Ascending aorta (tissue), 2 donors: ENCODE data around the gene GTSE1. TPM values are rescaled to one million over a fixed set of nuclear protein-coding genes. Genes with fewer than 3 reads are reported as not detected.

Source experiments
- DNase-seq, 2 donors: peaks; one replicate each; pipeline ENCODE4 v3.0.0-alpha.2; 2019; ENCODE audit warnings: low spot score in 2 of 2
- H3K27ac ChIP-seq, 2 donors: fragments of 200-600 bp; sonication (generic); one replicate each; pipeline ENCODE4 v1.5.1; 2016 to 2017; ENCODE audit warnings: mild to moderate bottlenecking in 1 of 2
- H3K27me3 ChIP-seq: fragments of 200-600 bp; sonication (generic); one replicate; pipeline ENCODE4 v1.5.1; 2017
- H3K36me3 ChIP-seq, 2 donors: fragments of 200-600 bp; sonication (generic); one replicate each; pipeline ENCODE4 v1.5.1; 2016
- H3K4me1 ChIP-seq, 2 donors: fragments of 200-600 bp; sonication (generic); one replicate each; pipeline ENCODE4 v1.5.1; 2016 to 2017; ENCODE audit warnings: mild to moderate bottlenecking in 1 of 2
- H3K4me3 ChIP-seq, 2 donors: fragments of 200-600 bp; sonication (generic); one replicate each; pipeline ENCODE4 v1.5.1; 2016 to 2017; ENCODE audit warnings: mild to moderate bottlenecking in 1 of 2
- H3K9me3 ChIP-seq, 2 donors: fragments of 200-600 bp; sonication (generic); one replicate each; pipeline ENCODE4 v1.5.1; 2016
- CTCF ChIP-seq, 3 experiments: fragments of 200-600 bp in 2 of 3; fragments of 450-650 bp in 1 of 3; sonication (generic) in 2 of 3; IDR thresholded peaks; one replicate each; pipeline ENCODE4 v1.5.1; 2016 to 2019; ENCODE audit warnings: antibody characterized with exemption in 3 of 3, mild to moderate bottlenecking in 1 of 3, moderate library complexity in 1 of 3
- intact Hi-C: fragments of 100-400 bp; cut with DNase I; formaldehyde crosslinking; loops from one replicate; pipeline ENCODE4 v1.15.1; 2023
- total RNA-seq: library from RNA; depleted of rRNA; stranded (reverse); fragments of >200 nt; gene quantifications from one replicate; pipeline ENCODE4 v1.1.0, GENCODE V29; 2016

Gene GTSE1
- total RNA-seq, 1 donor from 2014 or later, result not detected

DNA sequence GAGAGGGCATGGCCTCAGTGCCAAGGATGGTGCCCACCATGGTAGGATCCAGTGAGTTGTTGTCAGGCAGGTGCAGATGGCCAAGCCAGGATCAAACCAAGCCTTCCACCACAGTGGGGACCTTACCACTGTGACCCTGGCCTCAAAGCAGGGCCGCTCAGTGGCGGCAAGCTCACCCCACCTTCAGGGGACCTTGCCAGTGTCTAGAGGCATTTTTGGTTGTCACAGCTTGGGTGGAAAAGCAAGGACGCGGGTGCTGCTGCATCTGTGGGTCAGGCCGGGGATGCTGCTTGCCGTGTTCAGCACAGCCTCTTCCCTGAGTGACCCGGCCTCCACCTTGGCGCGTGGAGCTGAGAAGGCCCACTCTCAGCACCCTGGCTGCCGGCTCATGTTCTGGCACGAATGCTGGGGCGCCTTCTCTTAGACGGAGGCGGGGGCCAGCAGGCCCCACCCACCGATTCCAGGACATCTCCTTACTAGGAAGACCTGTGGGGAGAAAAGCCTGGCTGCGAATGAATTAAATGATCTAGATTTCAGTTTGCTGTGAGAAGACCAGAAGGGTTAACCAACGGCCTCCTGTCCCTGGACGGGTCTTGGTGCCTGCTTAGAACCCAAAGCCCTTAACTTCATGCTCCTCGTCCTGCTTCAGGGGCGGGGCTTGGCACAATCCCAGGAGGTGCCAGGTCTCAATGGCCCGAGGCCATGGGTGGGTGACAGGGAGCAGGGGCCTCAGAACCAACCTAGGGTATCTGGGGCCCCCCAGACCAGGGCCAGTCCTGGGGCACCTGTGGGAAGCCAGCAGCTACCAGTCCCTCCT lies 57.7 kb downstream of the GTSE1 start:
- no peak for DNase-seq
- Histone ChIP-seq H3K4me1 (no peaks in the 10 kb centered on the region), H3K27ac (no peak overlapping the region), H3K9me3 (peaks cover 0 to 4% of the 10 kb centered on the region in 2 donors), H3K36me3 (peaks cover 67 to 75% of the 10 kb centered on the region in 2 donors), H3K27me3 (no peaks in the 10 kb centered on the region), H3K4me3 (no peak overlapping the region)
- no peak for TF ChIP-seq CTCF (IDR thresholded peaks at IDR 0.05)
- intact Hi-C loops, result no loop called here

- intact Hi-C loops, result loop anchor here (1.0 kb wide), 1 partner anchor 187 kb away; no protein-coding TSS in a partner anchor
- H3K27me3 ChIP-seq, result no peaks in the 10 kb centered on the region
- no peak for TF ChIP-seq CTCF (IDR thresholded peaks at IDR 0.05)
Measured at GRCh38 chr22:46354993-46355305, 58.3 kb downstream of the GTSE1 start.

DNA sequence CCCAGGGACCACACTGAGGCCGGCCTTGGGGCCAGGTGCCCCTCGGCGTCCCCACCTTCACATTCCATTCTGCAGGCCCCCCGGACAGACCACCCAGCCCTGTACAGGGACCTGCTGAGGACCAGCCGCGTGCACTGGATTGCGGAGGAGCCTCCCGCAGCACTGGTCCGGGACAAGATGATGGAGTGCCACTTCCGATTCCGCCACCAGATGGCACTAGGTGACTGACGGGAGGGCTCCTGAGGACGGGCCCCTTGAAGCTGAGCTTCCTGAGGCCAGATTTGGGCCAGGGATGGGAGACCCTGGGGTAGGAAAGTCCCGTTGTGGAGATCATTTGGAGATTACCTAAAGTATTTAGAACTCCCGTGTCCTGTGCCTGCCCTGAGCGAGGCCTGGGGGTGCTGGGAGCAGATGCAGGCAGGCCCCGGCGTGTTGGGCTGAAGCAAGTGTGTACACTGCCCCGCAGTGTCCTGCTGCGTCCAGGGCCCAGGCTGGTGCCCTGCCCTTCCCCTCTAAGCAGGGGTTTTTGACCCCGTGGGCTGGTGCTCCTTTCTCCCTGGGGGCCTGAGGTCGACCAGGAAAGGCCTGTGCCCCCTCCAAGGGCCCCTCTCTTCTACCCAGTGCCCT lies 58.8 kb downstream of the GTSE1 start:
- Histone ChIP-seq H3K4me1 (no peaks in the 10 kb centered on the region), H3K9me3 (peaks cover 0 to 4% of the 10 kb centered on the region in 2 donors), H3K27ac (no peak overlapping the region), H3K27me3 (no peaks in the 10 kb centered on the region), H3K36me3 (peaks cover 56 to 65% of the 10 kb centered on the region in 2 donors), H3K4me3 (no peak overlapping the region)
- intact Hi-C loops, result loop anchor here (1.0 kb wide), 1 partner anchor 187 kb away; no protein-coding TSS in a partner anchor
- DNase-seq, result no peak
- TF ChIP-seq CTCF (IDR thresholded peaks at IDR 0.05), result peak; percentile 22 to 68 (median 46)

More at GRCh38 chr22:46354993-46355305, 58.3 kb downstream of the GTSE1 start:
- peaks cover 0 to 4% of the 10 kb centered on the region in 2 donors for H3K9me3 ChIP-seq
- H3K4me1 ChIP-seq, result no peaks in the 10 kb centered on the region
- peaks cover 61 to 70% of the 10 kb centered on the region in 2 donors for H3K36me3 ChIP-seq
- no peak overlapping the region for H3K27ac ChIP-seq
- DNase-seq, result no peak
- no peak overlapping the region for H3K4me3 ChIP-seq

DNA sequence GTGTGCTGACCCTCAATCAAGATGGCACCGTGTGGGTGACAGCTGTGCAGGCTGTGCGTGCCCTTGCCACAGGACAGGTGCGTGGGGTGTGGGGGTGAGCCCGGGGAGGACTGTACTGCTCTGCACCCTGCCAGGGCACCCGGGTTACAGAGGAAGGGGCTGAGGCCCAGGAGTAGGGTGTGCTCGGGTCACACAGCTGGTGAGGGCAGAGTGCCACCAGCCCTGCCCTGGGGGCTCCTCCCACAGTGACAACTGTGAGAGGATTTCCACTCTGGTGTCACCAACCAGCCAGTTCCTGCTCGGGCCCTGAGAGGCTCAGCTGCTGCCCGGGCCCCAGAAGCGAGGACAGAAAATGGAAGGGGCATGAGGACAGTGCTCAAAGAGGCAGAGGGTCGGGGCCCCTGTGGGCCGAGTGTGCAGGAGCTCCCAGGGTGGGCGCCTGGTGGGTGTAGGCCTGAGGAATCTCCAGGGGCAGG lies 59.4 kb downstream of the GTSE1 start:
- no peak for DNase-seq
- H3K27ac ChIP-seq, result no peak overlapping the region
- no peak overlapping the region for H3K4me3 ChIP-seq
- no peaks in the 10 kb centered on the region for H3K27me3 ChIP-seq
- H3K36me3 ChIP-seq, result peaks cover 50 to 59% of the 10 kb centered on the region in 2 donors
- intact Hi-C loops, result loop anchor here (1.0 kb wide), 1 partner anchor 186 kb away; no protein-coding TSS in a partner anchor
- no peaks in the 10 kb centered on the region for H3K4me1 ChIP-seq
- peaks cover 0 to 4% of the 10 kb centered on the region in 2 donors for H3K9me3 ChIP-seq
- TF ChIP-seq CTCF (IDR thresholded peaks at IDR 0.05), result no peak

GRCh38 chr22:46356496-46357480 lies 60.1 kb downstream of the GTSE1 start:
- intact Hi-C loops, result no loop called here
- no peak overlapping the region for H3K27ac ChIP-seq
- H3K36me3 ChIP-seq, result peaks cover 43 to 52% of the 10 kb centered on the region in 2 donors
- no peaks in the 10 kb centered on the region for H3K27me3 ChIP-seq
- peaks cover 0 to 4% of the 10 kb centered on the region in 2 donors for H3K9me3 ChIP-seq
- DNase-seq, result no peak
- no peak overlapping the region for H3K4me3 ChIP-seq
- H3K4me1 ChIP-seq, result no peaks in the 10 kb centered on the region
- no peak for TF ChIP-seq CTCF (IDR thresholded peaks at IDR 0.05)
